NCI-H2171 treated with DMSO at 0.1 percent for 48 hours (cell line): ENCODE data around the gene WDFY1.
"Not testable (repeated sequence)": the region's sequence is repeated elsewhere in the genome, so short reads cannot be mapped to it uniquely, and the experiment has no call there.

Experiments
- DNase-seq: peaks from one replicate; lab custom pipeline; 2025; lab: John Stamatoyannopoulos, UW

Gene WDFY1

GRCh38 chr2:223957092-223957851 is 12.1 kb upstream of the WDFY1 start, which contains the start of gene MRPL44:
MRPL44 (plus strand) TSS chr2:223957463; CDS start chr2:223957473, 10 bp downstream.
- DNase-seq, result peak; percentile 68

- no peak for DNase-seq
Measured at GRCh38 chr2:223956300-223956699, 11.2 kb upstream of the WDFY1 start.

- DNase-seq, result no peak
Measured at GRCh38 chr2:223954401-223954800, 9.3 kb upstream of the WDFY1 start.

- DNase-seq, result peak; percentile 82
Measured at GRCh38 chr2:223952280-223952968, 7.3 kb upstream of the WDFY1 start.

GRCh38 chr2:223950448-223951347 is 5.6 kb upstream of the WDFY1 start:
- DNase-seq, result no peak

- DNase-seq, result no peak
Measured at GRCh38 chr2:223949241-223949840, 4.2 kb upstream of the WDFY1 start.

GRCh38 chr2:223947711-223948205 is 2.6 kb upstream of the WDFY1 start:
- DNase-seq, result no peak

GRCh38 chr2:223945755-223946154 is 620 bp upstream of the WDFY1 start:
- no peak for DNase-seq

GRCh38 chr2:223944166-223944702 is 901 bp downstream of the WDFY1 start:
- DNase-seq, result no peak

GRCh38 chr2:223943561-223944008 is 1.6 kb downstream of the WDFY1 start:
- DNase-seq, result no peak

- no peak for DNase-seq
Measured at GRCh38 chr2:223943135-223943534, 2.0 kb downstream of the WDFY1 start.

GRCh38 chr2:223941579-223942277 is 3.4 kb downstream of the WDFY1 start:
- DNase-seq, result no peak

- not testable (repeated sequence) for DNase-seq
Measured at GRCh38 chr2:223939438-223939837, 5.7 kb downstream of the WDFY1 start.

GRCh38 chr2:223937535-223937934 is 7.6 kb downstream of the WDFY1 start:
- DNase-seq, result no peak

- DNase-seq, result no peak
Measured at GRCh38 chr2:223936862-223937326, 8.2 kb downstream of the WDFY1 start.

GRCh38 chr2:223935459-223936125 is 9.5 kb downstream of the WDFY1 start:
- DNase-seq, result no peak

GRCh38 chr2:223934870-223935269 is 10.3 kb downstream of the WDFY1 start:
- no peak for DNase-seq

- DNase-seq, result peak; percentile 23
Measured at GRCh38 chr2:223932816-223933800, 12.0 kb downstream of the WDFY1 start.
